HL-60 (cell line): Measurements from ENCODE around the gene TALDO1.

Experiments used
- DNase-seq, 2 experiments: peaks; one replicate each; pipeline ENCODE4 v3.0.0-alpha.2; 2010 to 2020; ENCODE audit warnings: low read depth in 1 of 2, low spot score in 1 of 2
- H3K27ac ChIP-seq: fragments of 250-450 bp; sonication (Bioruptor Pico); replicated peaks from 2 replicates; pipeline ENCODE4 v1.5.1; 2020; ENCODE audit warnings: mild to moderate bottlenecking, moderate library complexity
- H3K27me3 ChIP-seq: fragments of 250-450 bp; sonication (Bioruptor Pico); 2 replicates; pipeline ENCODE4 v1.5.1; 2021; ENCODE audit warnings: mild to moderate bottlenecking, moderate library complexity; ENCODE audit not compliant: insufficient read depth, poor library complexity, severe bottlenecking
- H3K4me3 ChIP-seq: replicated peaks from 2 replicates; pipeline ENCODE4 v1.5.1; 2011; ENCODE audit warnings: mild to moderate bottlenecking, control low read depth, low read length; ENCODE audit not compliant: insufficient read depth
- GABPA ChIP-seq: IDR thresholded peaks from 2 replicates; pipeline ENCODE4 v1.6.1; 2012; ENCODE audit warnings: low read depth
- POLR2AphosphoS5 ChIP-seq: IDR thresholded peaks from 2 replicates; pipeline ENCODE4 v1.6.1; 2012; ENCODE audit warnings: low read depth
- REST ChIP-seq: IDR thresholded peaks from 2 replicates; pipeline ENCODE4 v1.6.1; 2012; ENCODE audit warnings: low read depth; ENCODE audit not compliant: insufficient replicate concordance
- SPI1 ChIP-seq: IDR thresholded peaks from 2 replicates; pipeline ENCODE4 v1.6.1; 2012; ENCODE audit warnings: low read depth, mild to moderate bottlenecking, borderline replicate concordance
- TF ChIP-seq, protein P1 (sequence below): IDR thresholded peaks from one replicate; pipeline ENCODE4 v1.5.1; 2011; ENCODE audit warnings: low read length, control low read depth, inconsistent platforms; ENCODE audit not compliant: insufficient read depth

Gene TALDO1

DNA sequence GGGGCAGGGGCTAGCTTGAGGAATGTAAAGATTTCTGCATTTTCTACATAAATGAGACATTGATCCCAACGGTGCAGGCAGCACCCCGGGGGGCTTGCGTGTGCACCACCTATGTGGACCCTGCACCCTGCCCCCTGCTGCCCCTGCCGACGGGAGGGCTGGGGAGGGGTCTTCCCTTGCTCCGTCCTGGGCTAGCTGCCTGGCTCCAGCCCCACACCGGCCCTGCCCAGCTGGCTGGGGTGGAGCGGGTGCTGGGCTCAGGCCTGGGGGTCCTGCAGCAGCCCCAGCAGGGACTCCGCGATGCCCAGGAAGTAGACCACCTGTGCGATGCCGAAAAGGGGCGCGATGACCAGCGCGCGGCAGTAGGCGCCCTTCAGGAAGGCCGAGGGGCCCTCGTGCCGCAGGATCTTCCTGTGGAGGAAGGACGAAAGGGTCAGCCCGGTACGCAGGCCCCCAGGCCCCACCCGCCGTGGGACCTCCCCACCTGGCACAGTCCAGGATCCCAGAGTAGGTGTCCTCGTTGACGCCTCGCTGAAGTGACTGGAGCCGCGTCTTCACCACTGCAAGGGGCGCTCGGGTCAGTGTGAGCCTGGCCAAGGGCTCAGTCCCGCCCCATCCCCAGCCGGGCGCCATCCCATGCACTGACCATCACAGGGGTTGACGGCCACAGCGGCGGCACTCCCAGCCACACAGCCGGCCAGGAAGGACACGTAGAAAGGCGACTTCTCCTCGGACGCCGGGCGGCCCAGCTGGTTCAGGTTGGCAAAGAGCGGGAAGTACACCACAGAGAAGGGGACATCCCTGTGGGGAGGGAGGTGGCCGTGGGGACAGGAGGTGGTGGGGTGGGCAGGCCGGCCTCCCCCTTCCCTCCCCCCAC is 44.6 kb downstream of the TALDO1 start:
- no peak overlapping the region for H3K27ac ChIP-seq
- no peak for DNase-seq
- H3K27me3 ChIP-seq, result peaks cover 6% of the 10 kb centered on the region
- no peak overlapping the region for H3K4me3 ChIP-seq
- TF ChIP-seq POLR2AphosphoS5 (no peak), GABPA (no peak)
- TF ChIP-seq, protein P1, sequence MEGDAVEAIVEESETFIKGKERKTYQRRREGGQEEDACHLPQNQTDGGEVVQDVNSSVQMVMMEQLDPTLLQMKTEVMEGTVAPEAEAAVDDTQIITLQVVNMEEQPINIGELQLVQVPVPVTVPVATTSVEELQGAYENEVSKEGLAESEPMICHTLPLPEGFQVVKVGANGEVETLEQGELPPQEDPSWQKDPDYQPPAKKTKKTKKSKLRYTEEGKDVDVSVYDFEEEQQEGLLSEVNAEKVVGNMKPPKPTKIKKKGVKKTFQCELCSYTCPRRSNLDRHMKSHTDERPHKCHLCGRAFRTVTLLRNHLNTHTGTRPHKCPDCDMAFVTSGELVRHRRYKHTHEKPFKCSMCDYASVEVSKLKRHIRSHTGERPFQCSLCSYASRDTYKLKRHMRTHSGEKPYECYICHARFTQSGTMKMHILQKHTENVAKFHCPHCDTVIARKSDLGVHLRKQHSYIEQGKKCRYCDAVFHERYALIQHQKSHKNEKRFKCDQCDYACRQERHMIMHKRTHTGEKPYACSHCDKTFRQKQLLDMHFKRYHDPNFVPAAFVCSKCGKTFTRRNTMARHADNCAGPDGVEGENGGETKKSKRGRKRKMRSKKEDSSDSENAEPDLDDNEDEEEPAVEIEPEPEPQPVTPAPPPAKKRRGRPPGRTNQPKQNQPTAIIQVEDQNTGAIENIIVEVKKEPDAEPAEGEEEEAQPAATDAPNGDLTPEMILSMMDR, result no peak

GRCh38 chr11:792535-792821 is 45.2 kb downstream of the TALDO1 start:
- Histone ChIP-seq H3K27me3 (peaks cover 6% of the 10 kb centered on the region), H3K4me3 (no peak overlapping the region), H3K27ac (no peak overlapping the region)
- TF ChIP-seq SPI1 (no peak), POLR2AphosphoS5 (no peak), GABPA (no peak), REST (no peak)
- TF ChIP-seq, protein P1, result no peak
- no peak for DNase-seq

GRCh38 chr11:792873-793272 is 45.6 kb downstream of the TALDO1 start:
- TF ChIP-seq POLR2AphosphoS5, result no peak
- TF ChIP-seq, protein P1, result no peak
- no peak for TF ChIP-seq GABPA
- TF ChIP-seq SPI1, result no peak
- no peak for TF ChIP-seq REST
- Histone ChIP-seq H3K27me3 (peaks cover 6% of the 10 kb centered on the region), H3K4me3 (no peak overlapping the region), H3K27ac (no peak overlapping the region)
- no peak for DNase-seq

- Histone ChIP-seq H3K4me3 (no peak overlapping the region), H3K27me3 (peaks cover 3% of the 10 kb centered on the region), H3K27ac (no peak overlapping the region)
- no peak for DNase-seq
- TF ChIP-seq SPI1 (no peak), GABPA (no peak), POLR2AphosphoS5 (no peak), REST (no peak)
- TF ChIP-seq, protein P1, result no peak
Observed at GRCh38 chr11:793556-793955, 46.3 kb downstream of the TALDO1 start.
